ENCODE data around the gene SHISA4.

SHISA4 gene

DNA sequence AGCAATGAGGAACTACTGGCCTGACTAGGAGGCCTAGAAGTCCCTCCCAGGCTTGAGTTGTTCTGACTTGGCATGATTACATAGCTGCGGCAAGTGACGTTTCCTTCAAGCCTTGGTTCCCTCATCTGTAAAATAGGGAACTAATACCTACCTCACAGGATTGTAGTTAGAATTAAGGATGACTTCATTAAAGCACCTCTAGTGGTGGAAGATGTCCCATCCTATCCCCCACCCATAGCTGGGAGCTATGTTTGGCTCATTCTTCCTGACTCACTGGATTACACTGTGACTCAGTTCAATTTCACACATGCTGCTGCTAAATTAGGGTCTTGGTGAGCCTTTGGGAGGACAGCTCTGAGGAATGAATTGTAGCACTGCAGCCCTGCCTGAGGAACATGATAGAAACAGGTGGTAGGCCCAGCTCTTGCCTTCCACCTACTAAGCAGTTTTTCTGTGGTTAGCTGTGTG, 6.0 kb upstream of the SHISA4 start:
- DNase-seq: no peak

DNA sequence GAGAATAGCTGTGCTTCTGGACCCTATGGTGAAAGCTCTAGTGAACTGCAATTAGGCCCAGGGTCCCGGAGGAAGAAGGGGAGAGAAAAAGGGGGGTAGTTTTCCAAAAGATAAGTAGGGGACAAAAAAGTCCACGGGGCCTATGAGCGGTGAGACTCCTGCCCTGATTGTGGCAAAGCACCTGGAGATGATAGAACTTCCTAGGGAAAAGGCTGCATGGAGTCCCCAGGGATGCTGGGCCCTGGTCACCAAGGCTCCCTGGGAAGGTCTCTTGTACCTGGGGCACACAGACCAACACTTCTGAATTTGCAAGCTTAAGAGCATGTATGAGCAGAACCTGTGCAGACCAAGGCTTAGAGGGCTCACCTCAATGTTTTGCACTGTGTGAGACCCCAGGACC, 5.4 kb upstream of the SHISA4 start:
- DNase-seq: no peak

DNA sequence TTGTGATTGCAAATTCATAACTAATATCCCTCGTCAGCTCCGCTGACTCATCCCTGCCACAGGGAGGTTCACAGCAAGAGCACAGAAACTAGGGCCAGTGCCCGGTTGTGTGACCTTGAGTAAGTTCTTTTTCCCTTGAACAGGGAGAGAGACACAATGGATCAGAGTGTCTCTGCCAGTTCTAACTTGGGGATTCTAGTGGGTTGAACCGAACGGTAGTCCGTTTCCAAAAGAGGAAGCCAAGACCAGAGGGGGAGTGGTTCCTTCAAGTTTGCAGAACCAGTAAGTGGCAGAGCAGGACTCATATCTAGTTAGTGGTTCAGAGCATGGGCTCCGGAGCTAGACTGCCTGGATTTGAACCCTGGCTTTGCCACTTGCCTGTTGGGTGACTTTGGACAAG, 4.9 kb upstream of the SHISA4 start:
- DNase-seq: peak; percentile 36

DNA sequence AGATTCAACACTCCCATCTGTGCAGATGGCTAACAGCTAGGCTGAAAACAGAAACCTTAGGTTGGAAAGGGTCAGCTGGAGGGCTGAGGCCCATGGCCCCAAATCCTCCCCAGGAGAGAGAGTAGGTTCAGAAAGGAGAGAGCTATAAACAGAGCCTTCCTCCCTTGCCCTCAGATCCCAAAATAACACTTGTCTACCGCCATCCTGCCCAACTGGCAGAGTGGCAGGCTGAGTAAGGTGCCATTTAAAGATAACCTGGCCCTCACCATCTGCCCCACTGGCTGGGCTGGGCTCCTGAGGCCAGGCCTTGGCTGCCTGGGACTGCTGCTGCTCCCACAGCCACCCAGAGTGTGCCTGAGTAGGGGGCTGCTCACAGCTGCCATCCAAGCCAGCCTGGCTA, 4.3 kb upstream of the SHISA4 start:
- no peak for DNase-seq

DNA sequence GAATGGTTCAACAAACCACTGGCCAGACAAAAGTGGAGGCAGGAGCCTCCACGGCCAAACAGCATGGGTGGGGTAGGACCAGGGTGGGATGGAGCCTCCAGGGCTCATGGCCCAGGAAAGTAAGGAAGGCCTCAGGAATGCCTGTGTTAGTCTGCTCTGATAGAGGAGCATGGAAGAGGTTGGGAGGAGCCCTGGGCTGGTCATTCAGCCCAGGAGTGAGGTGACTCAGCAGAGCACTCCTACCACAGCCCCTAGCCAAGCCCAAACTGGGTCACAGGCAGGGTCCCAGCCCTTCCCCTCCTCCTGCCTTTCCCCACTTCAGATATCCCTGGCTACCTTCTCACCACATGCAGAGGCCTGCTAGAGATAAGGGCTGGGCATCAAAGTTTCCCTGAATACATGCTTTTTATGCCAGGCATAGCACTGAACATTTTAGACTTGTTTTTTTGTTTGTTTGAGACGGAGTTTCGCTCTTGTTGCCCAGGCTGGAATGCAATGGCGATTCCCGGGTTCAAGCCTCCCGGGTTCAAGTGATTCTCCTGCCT, 3.1 kb upstream of the SHISA4 start:
- DNase-seq: no peak

DNA sequence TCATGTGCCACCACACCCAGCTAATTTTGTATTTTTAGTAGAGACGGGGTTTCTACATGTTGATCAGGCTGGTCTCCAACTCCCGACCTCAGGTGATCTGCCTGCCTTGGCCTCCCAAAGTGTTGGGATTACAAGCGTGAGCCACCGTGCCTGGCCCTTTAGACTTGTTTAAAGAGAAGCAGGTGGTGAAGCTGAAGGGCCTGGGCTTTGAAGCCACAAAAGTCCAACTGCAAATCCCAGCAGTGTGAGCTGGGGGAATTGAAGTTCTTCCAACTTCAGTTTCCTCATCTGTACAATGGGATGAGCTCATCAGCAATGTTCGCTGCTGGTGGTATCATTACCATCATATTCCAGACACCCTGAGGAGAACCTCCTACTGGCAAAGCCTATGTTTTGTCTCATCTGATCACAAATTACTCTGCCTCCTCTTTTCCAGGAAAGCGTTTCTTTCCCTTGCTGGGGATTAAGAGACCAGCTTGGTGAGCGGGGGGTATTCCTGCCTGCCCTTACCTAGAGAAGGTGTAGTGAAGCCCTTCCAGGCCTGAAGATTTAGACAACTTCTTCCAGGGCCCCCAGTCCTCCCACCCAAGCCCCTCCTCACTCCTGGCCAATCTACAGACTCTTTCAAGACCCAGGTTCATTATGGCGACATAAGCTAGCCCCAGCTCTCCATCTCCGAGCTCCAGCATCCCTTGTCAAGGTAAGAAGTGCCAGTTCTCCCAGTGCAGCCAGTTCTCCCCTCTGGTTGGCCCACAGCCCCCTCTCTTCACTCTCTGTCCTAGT, 2.4 kb upstream of the SHISA4 start:
- DNase-seq: no peak

DNA sequence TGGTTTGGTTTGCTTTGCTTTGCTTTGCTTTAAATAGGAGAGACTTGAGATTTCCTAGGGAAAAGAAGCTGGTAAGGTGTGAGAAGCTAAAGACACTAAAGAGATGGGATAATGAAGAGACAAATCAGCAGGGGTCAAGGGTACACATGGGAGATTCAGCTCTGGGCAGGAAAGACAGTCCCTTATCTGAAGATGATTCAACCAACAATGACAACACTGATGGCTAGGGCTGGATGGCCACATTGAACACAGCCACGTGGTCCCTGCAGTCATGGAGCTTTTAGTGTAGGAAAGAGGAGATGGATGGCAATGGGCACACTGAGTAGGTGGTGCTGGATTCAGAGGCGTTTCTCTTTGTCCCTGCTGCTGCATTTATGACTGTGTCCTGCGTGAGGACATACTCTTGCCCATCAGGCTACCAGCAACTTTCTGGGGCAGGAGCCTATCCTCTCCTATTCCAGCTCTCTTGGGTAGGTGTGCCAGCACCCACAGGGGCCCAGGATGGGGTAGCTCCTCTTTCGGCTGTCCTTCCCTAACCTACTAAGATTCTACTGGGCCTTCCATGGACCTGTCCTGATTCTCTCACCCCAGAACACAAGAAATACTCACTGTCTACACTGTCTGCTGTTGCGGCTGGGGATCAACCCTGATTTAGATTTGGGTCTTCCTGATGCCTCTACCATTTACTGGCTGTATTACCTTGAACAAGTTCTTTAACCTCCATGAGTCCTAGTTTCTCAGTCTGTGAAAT, 1.4 kb upstream of the SHISA4 start:
- no peak for DNase-seq

DNA sequence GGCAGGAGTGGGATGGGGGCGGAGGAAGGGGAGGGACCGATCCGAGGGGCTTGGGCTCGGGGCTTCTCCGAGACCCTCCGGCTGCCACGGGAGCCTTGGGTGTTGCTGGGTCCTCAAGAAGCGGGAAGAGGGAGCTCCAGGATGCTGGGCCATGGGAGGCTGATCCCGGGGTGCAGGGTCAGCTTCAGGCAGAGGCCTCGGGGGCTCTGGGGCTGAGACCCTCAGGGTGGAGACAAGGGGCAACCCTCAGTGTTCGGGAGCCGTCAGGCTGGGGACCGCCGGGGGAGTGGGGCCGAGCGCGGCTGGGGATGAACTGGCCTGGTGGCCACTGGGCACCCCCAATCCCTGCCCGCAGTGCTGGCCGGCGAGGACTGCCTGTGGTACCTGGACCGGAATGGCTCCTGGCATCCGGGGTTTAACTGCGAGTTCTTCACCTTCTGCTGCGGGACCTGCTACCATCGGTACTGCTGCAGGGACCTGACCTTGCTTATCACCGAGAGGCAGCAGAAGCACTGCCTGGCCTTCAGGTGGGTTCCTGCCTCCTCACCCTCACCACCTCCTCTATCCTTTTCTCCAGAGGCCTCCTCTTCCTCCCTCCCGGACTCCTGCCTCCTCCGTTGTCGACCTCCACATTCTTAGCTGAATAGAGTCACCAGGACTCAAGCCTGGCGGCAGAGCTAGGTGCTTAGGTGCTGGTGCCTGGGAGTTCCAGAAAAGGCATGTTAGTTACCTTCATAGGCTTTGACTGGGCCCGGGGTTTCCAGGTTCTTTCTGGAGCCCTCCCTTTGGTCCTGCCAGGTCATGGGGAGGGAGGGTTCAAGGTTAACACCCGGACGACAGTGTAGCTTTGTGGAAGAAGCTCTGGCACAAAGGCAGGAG, 631 bp downstream of the SHISA4 start:
- no peak for DNase-seq

DNA sequence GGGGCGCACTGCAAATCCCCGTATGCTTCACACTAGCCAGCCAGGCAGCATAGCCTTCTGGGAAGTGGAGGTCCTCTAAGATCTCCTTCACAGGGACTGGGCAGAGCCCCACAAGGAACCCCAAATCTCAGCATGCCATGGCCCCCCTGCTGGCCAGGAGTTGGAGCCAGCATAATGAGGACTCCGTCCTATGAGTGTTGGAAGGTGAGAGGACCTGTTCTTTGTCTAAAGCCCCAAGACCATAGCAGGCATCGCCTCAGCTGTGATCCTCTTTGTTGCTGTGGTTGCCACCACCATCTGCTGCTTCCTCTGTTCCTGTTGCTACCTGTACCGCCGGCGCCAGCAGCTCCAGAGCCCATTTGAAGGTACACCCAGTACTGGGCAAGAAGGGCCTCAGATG, 1.5 kb downstream of the SHISA4 start:
- DNase-seq: no peak

DNA sequence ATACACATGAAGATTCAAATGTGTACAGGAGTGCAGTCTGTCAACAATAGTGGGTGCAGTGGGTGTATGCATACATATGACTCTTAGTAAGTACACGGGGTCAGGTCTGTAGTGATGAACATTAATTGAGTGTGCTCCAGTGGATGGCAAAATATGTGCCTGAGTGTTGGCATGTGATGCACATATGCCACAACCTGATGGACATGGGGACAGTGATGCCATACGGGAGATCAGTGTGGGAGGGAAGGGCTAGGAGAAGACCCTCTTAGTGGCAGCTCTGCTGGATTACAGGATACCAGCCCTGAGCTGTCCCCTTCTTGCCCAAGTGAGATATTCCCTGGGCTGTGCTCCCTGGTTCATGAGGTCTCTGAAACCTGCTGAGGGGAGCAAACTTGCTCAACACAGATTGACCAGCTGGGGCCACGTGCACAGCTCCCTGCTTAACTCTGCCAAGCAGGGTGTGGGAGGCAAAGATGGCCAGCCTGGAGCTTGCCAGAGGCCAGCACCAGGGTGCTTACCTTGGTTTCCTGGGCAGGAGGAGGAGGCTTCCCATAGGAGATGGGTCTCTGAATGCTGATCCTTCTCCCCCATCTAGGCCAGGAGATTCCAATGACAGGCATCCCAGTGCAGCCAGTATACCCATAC, 2.2 kb downstream of the SHISA4 start:
- DNase-seq: no peak

DNA sequence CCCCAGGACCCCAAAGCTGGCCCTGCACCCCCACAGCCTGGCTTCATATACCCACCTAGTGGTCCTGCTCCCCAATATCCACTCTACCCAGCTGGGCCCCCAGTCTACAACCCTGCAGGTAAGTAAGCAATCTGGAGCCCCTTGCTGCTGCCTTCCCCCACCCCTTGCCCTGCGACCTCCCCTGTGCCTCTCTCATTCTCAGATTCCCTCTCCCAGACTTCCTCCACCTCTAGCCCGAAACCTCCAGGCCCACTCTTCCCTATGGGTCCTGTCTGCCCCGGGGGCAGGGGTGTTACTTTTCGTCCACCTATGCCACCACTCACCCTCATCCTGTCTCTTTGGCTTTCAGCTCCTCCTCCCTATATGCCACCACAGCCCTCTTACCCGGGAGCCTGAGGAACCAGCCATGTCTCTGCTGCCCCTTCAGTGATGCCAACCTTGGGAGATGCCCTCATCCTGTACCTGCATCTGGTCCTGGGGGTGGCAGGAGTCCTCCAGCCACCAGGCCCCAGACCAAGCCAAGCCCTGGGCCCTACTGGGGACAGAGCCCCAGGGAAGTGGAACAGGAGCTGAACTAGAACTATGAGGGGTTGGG, 2.9 kb downstream of the SHISA4 start:
- DNase-seq: no peak

DNA sequence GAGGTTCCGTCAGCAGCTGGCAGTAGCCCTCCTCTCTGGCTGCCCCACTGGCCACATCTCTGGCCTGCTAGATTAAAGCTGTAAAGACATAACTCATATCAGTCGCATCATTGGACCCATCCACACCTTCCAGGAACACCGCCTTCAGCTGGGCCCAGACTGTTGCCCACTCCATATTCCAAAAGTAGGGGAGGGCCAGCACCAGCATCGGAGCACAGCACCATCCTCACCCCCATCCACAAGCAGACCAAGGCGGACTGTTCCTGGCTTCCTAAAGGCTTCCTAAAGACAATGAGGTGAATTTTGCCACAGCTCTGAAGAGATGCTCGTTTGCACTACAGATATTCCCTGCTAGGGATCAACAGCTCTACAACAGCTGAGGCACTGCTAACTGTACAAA, 3.5 kb downstream of the SHISA4 start:
- DNase-seq: no peak

DNA sequence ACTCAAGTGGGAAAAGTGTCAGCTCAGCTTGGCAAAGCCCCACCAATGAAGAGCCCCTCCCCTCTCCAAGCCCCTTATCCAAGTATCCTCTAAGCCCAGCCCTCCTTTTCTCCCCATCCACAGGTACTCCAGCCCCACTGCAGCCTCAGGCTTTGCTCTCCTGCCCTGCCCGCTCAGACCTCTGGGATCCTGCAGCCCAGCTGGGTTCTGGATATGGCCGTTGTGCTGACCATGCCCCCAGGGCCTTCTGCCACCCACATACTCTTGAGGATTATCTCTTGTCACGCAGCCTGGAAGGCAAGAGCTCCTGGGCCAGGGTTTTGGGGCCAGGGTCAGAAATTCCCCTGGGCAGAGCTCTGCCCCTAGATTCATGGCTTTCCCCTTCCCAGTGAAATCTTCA, 4.7 kb downstream of the SHISA4 start:
- DNase-seq: no peak

DNA sequence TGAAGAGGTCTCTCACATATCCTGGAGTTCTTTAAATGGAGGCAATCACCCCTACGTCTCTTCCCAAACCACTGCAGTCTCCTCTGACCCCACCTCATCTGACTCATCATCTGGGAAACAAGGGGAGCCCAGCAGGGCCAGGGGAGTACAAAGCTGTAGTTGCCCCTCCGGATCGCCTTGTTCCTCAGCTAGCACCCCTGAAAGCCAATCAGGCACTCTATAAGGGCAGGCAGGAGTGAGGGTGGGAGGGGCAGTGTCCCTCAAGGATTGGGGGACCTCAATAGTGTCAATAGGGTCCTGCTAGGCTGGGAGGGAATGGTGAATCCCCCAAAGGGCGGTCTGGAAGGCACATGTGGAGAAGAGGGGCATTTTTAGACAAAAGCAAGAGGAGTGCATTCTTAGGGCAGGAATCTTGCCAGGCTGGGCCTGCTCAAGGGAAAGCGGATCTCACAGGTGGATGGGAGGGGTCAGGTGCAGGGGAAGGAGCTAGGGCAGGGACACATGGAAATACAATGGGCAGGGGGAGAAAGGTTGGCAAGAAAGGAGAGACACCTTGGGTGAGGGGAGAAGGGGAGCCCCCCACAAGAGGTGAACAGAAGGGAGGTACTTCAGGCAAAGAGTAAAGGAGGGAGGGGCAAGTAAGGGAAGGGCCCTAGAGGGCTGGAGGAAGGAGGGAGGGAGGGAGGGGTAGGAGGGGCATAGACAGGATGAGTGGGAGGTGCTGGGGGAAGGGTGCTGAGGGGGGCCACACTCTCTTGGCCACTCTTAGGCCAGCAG, 5.8 kb downstream of the SHISA4 start:
- no peak for DNase-seq

DNA sequence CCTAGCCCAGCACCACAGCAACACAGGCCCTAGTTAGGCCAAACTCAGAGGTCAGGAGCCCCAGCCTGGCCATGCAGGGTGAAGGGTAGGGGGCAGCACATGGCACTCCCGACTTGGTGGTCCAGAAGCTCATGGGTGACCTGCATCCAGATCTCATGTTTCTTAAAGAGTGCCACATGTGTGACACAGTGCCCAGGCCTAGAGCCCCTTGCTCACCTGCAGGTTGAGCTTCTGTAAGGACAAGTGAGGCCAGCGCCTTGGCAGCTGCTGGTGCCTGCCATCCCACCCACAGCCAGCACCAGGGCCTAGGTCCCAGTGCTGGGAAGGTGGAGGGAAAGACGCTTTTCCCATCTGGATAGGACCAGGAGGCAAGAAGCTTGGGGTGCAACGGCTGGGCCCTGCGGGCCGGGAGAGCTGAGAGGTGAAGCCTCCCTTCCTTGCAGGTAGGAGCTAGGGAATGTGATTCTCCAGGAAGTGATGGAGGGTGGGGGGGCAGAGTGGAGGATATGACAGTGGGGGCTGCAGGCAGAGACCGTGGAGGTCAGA, 6.5 kb downstream of the SHISA4 start:
- DNase-seq: no peak

DNA sequence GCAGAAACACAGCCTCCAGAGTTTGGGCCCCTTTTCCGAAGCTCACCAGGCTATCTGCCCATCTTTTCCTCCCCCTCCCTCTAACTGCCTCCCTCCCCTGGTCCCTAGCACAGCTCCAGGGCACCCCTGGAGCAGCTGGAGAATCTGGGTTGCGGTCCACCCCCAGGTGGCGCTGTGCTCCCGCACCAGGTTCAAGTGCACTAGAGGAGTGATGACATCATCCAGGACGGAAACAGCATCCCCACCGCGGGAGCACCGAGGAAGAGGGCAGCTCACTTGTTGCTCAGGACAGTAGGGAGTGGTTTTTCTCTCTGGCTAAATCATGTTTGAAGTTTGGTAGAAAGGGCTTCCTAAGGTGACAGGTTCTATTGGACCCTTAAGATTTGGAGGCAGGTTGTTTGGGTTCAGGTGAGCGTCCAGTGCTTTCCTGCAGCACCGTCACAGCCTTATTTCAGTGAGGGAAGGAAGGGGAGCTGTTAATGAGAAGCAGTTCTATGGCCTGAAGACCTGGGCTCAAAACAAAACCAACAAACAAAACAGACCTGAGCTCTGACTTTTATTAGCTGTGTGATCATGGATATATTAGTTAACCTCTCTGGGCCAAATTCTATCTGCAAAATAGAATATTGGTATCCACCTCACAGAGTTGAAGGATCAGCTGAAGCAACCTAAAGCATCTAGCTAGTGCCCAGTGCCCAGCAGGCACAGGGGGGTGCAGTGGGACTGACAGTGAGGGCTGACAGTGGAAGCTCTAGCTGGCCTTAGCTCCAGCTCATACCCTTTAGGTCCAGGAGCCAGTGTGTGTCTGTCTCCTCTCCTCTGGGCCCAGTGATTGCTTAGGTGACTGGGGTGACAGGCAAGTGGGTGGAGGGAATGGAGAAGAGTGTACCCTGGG, 7.5 kb downstream of the SHISA4 start:
- peak; percentile 82 for DNase-seq

DNA sequence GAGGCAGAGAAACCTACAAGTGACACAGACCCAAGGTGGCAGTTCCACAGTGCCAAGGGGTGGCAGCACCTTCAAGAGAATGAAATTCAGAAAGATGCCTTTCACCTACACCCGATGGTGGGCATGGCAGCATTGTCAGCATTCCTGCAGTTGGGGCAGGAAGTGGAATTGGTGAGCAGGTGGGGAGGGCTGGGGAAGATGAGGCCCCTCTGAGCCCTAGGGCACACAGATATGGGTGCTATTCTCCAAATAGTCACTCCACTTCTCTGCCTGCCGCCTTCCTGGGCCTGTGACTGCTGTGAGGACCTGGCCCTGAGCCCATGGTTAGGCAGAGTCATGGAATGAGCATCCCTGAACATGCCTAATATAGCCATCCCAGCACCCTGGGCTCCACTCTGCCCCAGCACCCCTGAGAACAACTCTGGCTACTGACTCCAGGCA, 8.3 kb downstream of the SHISA4 start:
- no peak for DNase-seq

DNA sequence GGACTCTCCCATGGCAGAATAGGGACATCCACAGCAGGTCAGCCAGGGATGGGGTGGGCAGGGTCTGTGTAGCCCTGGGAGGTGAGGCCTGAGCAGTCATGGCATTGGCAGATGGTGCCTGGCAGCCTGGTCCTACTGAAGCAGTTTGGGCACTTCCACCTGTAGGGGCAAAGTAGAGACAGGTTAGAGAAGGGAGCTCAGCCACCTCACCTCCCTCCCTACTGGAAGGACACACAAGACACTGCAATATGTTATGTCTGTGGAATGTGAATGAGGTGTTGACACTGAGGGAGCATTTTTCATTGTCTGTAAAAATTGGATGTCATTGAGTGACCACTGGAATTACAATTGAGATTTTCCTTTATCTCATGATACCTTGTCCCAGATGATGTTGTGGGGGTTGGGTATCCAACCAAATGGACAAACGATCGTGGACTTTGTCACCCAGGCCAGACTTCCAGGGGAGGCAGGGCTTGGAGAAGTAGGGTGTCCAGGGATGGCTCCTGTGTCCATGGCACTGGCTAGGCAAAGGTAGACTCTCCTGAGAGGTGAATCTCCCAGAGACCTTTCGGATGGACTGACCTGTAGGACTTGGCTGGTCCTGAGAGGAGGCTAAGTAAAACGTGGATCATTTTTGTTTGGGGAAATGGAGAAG, 9.7 kb downstream of the SHISA4 start:
- DNase-seq: no peak

DNA sequence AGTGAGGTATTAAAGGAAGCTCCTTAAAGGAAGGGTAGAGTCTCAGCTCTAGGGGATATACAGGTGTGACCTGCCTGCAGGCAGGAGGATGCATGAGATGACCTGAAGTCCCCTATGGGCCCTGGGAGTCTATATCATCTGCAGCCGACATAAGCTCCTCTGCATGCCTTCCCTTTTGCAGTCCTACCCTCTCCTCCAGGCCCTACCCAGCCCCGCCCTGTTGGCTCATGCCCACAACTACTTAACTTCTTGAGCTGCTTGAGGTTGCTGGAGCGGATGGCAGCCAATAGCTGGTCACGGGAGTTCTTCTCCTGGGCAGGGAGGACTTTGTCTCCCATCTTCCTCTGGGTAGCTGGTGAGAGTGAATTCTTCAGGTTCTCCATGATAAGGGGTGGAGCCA, 10.3 kb downstream of the SHISA4 start:
- DNase-seq: no peak

Data from midbrain (tissue), 1 donor.